Jurkat, Clone E6-1 (cell line): ENCODE data around the gene PCDH10.
"Not testable (repeated sequence)": the region's sequence is repeated elsewhere in the genome, so short reads cannot be mapped to it uniquely, and the experiment has no call there.

Source experiments
- DNase-seq: peaks from one replicate; pipeline ENCODE4 v3.0.0-alpha.2; 2011; ENCODE audit warnings: low read depth, low spot score
- H3K4me3 ChIP-seq: 2 replicates; pipeline ENCODE4 v1.5.1; 2011; ENCODE audit warnings: mild to moderate bottlenecking, low read length, control low read depth, moderate library complexity

PCDH10 gene

DNA sequence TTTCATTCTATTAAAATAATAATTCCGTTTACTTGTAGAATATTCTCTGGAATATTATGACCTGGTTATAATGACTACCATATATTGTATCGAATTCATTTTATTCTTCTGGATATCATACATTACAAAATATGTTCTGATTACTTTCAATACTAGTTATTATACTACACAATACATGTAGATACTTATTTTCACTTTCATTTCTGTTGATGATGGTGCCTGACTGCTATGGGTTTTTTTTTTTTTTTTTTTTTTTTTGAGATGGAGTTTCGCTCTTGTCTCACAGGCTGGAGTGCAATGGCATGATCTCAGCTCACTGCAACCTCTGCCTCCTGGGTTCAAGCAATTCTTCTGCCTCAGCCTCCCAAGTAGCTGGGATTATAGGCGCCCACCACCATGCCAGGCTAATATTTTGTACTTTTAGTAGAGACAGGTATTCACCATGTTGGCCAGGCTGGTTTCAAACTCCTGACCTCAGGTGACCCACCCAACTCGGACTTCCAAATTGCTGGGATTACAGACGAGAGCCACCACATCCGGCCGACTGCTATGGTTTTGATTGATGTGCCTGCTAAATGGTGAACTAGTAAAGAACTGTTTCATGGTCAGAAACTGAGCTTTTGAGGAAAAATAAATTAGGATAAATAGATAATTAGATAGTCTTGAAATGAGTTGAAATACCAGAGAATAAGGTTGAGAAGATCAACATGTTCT, 39.5 kb downstream of the PCDH10 start:
- no peak overlapping the region for H3K4me3 ChIP-seq
- DNase-seq = no peak

DNA sequence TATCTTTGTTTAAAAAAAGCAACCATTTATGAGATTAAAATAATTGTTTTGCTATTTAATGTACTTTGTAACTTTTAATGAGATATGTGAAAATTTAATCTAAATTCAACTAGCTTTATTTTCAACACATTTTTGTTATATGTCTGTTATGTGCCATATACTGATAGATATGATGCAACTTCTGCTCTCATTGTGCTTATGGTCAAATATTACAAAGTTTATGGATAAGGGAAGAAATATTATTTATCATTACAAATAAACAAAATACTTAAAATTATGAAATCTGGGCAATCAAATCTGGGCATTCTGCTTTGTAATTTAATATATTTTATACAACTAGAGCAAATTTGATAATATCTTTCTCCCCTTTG, 40.0 kb downstream of the PCDH10 start:
- no peak for DNase-seq

DNA sequence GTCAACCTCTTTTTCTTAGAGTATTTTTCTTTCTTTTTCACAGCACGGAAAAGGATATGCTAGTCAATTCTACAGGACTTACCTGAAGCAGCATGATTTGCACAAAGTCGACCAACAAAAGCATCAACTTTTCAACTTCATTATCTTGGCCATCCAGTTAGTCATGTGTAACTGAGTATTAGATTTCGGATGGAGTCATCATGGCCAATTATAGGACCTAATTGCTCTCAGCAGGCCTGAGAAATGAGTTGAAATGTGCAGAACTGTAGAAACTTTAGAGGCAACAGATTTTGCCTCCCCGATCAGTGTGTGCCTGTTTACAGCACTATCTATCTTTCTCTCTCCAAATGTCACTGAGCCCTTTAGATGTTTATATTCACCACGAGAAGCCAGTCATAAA, 41.0 kb downstream of the PCDH10 start:
- H3K4me3 ChIP-seq = no peak overlapping the region
- DNase-seq = no peak

More for the DNA sequence above, 40.0 kb downstream of the PCDH10 start:
- no peak overlapping the region for H3K4me3 ChIP-seq

DNA sequence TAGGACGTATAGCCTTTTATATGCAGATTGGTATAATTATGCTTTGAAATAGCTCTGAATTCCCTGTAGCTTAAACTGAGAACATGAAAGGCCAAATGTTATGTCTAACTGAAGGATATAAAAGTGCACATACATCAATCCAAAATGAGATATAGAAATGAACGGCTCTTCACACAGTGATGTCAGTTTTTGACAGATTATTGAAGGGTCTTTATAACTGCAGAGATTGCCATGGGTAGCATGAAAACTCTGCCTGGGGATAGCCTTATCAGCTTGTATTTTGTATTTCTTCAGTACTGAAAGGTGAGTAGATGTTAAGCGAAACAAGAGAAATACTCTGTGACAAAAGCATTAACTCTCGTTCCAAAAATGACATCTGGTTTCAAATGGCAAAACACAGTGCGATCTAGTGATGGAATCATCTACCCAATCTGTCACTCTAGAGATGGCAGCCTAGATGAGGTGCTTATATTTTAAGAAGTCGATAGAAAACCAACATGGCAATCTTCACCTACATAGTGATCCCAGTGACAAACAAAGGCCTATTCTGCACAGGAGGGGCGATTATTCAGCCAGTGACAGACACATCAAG, 59.7 kb downstream of the PCDH10 start:
- H3K4me3 ChIP-seq = no peak overlapping the region
- no peak for DNase-seq

DNA sequence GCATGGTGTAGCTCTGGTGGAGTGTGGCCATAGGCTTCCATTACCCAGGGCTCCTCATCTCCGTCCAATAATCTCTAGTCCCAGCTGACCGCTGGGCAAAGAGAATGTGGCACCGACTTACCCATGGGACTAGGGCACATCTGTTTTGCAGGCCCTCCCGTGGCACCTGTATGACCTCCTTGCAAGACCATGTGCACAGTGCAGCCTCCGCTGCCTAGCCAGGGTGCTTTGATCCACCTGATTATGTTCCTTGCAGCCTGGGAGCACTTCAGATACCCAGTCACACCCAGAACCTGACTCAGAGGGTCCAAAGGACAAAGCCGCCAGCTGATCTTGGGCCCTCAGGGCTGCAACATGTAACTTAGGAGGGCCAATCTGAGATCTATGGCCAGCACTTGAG, 84.8 kb downstream of the PCDH10 start:
- no peak for DNase-seq
- no peak overlapping the region for H3K4me3 ChIP-seq

DNA sequence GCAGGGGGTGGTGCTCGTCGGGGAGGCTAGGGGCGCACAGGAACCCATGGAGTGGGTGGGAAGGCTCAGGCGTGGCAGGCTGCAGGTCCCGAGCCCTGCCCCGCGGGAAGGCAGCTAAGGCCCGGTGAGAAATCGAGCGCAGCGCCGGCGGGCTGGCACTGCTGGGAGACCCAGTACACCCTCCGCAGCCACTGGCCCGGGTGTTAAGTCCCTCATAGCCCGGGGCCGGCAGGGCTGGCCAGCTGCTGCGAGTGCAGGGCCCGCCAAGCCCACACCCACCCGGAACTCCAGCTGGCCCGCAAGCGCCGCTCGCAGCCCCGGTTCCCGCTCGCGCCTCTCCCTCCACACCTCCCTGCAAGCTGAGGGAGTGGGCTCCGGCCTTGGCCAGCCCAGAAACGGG, 91.4 kb downstream of the PCDH10 start:
- not testable (repeated sequence) for H3K4me3 ChIP-seq, DNase-seq
